KMS-11 (cell line): ENCODE data around the gene PTPRT.

Source experiments
- H2AFZ ChIP-seq: fragments of 200-600 bp; sonication (generic); 2 replicates; pipeline ENCODE4 v1.6.1; 2016; ENCODE audit warnings: antibody characterized with exemption, mixed run types, low read depth
- H3K27ac ChIP-seq: fragments of 200-600 bp; sonication (generic); 2 replicates; pipeline ENCODE4 v1.6.1; 2016; ENCODE audit warnings: mild to moderate bottlenecking, mixed run types
- H3K27me3 ChIP-seq: fragments of 200-600 bp; sonication (generic); 2 replicates; pipeline ENCODE4 v1.6.1; 2017; ENCODE audit warnings: mild to moderate bottlenecking, low read depth, mixed run types, moderate library complexity; ENCODE audit not compliant: insufficient read depth
- H3K36me3 ChIP-seq: fragments of 200-600 bp; sonication (generic); 2 replicates; pipeline ENCODE4 v1.6.1; 2017; ENCODE audit warnings: mild to moderate bottlenecking, mixed run types; ENCODE audit not compliant: insufficient read depth
- H3K4me1 ChIP-seq: fragments of 200-600 bp; sonication (generic); 2 replicates; pipeline ENCODE4 v1.6.1; 2016; ENCODE audit warnings: mild to moderate bottlenecking, low read depth, mixed run types; ENCODE audit not compliant: poor library complexity, severe bottlenecking
- H3K4me2 ChIP-seq: fragments of 200-600 bp; sonication (generic); 2 replicates; pipeline ENCODE4 v1.7.0; 2016; ENCODE audit warnings: mild to moderate bottlenecking, mixed run types
- H3K4me3 ChIP-seq: fragments of 200-600 bp; sonication (generic); IDR thresholded peaks from 2 replicates; pipeline ENCODE4 v1.6.1; 2017; ENCODE audit warnings: low read depth, low read length, mixed read lengths; ENCODE audit not compliant: insufficient read depth
- H3K79me2 ChIP-seq: fragments of 200-600 bp; sonication (generic); 2 replicates; pipeline ENCODE4 v1.6.1; 2016; ENCODE audit warnings: low read depth, mixed run types; ENCODE audit not compliant: insufficient read depth
- H3K9ac ChIP-seq: fragments of 200-600 bp; sonication (generic); 2 replicates; pipeline ENCODE4 v1.6.1; 2016; ENCODE audit warnings: mild to moderate bottlenecking, mixed run types
- H4K20me1 ChIP-seq: fragments of 200-600 bp; sonication (generic); 2 replicates; pipeline ENCODE4 v1.6.1; 2016; ENCODE audit warnings: mild to moderate bottlenecking, mixed run types; ENCODE audit not compliant: insufficient read depth
- TF ChIP-seq, protein P1 (sequence below): fragments of 200-600 bp; sonication (generic); conservative IDR thresholded peaks from 2 replicates; pipeline ENCODE4 v1.6.1; 2017; ENCODE audit warnings: low read depth, mild to moderate bottlenecking, antibody characterized with exemption, low read length, moderate library complexity, mixed read lengths

The PTPRT gene

GRCh38 chr20:42346189-42347170 is 843.2 kb downstream of the PTPRT start:
- no peak overlapping the region for H3K4me2 ChIP-seq
- H2AFZ ChIP-seq: no peak overlapping the region
- no peaks in the 10 kb centered on the region for H3K79me2 ChIP-seq
- no peaks in the 10 kb centered on the region for H3K36me3 ChIP-seq
- H3K4me3 ChIP-seq: no peak overlapping the region
- H4K20me1 ChIP-seq: no peaks in the 10 kb centered on the region
- H3K9ac ChIP-seq: no peak overlapping the region
- H3K4me1 ChIP-seq: no peaks in the 10 kb centered on the region
- H3K27ac ChIP-seq: no peak overlapping the region
- TF ChIP-seq, protein P1, sequence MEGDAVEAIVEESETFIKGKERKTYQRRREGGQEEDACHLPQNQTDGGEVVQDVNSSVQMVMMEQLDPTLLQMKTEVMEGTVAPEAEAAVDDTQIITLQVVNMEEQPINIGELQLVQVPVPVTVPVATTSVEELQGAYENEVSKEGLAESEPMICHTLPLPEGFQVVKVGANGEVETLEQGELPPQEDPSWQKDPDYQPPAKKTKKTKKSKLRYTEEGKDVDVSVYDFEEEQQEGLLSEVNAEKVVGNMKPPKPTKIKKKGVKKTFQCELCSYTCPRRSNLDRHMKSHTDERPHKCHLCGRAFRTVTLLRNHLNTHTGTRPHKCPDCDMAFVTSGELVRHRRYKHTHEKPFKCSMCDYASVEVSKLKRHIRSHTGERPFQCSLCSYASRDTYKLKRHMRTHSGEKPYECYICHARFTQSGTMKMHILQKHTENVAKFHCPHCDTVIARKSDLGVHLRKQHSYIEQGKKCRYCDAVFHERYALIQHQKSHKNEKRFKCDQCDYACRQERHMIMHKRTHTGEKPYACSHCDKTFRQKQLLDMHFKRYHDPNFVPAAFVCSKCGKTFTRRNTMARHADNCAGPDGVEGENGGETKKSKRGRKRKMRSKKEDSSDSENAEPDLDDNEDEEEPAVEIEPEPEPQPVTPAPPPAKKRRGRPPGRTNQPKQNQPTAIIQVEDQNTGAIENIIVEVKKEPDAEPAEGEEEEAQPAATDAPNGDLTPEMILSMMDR: no peak
- H3K27me3 ChIP-seq: no peaks in the 10 kb centered on the region

- Histone ChIP-seq H3K9ac (no peak overlapping the region), H4K20me1 (no peaks in the 10 kb centered on the region), H3K36me3 (no peaks in the 10 kb centered on the region), H3K27ac (no peak overlapping the region), H3K27me3 (no peaks in the 10 kb centered on the region), H2AFZ (no peak overlapping the region), H3K4me1 (no peaks in the 10 kb centered on the region), H3K4me3 (no peak overlapping the region), H3K4me2 (no peak overlapping the region), H3K79me2 (no peaks in the 10 kb centered on the region)
- TF ChIP-seq, protein P1: no peak
These were observed 848.1 kb downstream of the PTPRT start for GRCh38 chr20:42341654-42342053.

GRCh38 chr20:42340368-42340767 is 849.3 kb downstream of the PTPRT start:
- Histone ChIP-seq H3K4me1 (no peaks in the 10 kb centered on the region), H3K79me2 (no peaks in the 10 kb centered on the region), H4K20me1 (no peaks in the 10 kb centered on the region), H3K36me3 (no peaks in the 10 kb centered on the region), H2AFZ (no peak overlapping the region), H3K4me2 (no peak overlapping the region), H3K4me3 (no peak overlapping the region), H3K27me3 (no peaks in the 10 kb centered on the region), H3K27ac (no peak overlapping the region), H3K9ac (no peak overlapping the region)
- TF ChIP-seq, protein P1: no peak

DNA sequence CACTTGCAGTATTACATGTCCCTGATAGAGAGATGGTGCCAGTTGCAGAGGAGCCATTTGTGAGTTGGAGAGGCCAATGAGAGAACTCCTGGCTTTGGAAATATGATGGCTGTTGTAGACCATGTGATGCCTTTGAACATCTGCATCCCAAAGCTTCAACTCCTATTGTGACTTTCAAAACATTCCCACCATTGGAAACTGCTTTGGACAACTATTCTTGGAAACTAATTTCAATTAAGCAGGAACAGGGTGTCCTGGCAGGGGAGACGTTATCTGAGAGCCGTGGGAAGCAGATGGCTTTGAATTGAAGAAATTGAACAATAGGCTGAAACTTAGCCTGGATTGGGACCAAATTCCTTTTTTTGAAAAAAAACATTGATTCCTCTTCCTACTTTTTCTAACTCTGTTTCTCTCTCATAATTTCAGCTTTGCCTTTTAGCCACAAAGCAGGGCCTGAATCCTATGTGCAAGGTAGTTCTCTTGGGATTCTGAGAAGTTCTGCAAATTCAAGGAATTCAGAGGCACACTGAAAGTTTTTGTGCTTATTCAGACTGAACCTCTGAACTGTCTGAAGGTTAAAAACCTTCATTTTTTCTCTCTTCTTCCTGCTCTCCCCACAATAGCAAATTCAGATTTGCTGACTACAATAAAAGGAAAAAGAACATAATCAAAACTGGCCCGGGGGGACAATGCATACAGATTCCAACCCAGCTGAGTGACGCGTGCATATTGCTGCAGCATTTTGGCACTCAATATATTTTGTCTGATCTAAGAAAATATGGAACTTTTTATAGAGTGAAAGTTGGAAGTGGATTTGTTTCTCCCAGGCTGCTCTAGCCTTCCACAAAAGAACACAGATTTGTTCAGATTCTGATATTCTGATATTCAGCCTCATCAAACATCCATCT is 851.2 kb downstream of the PTPRT start:
- H3K4me3 ChIP-seq: no peak overlapping the region
- H3K4me1 ChIP-seq: no peaks in the 10 kb centered on the region
- no peak overlapping the region for H3K9ac ChIP-seq
- H4K20me1 ChIP-seq: no peaks in the 10 kb centered on the region
- H3K79me2 ChIP-seq: no peaks in the 10 kb centered on the region
- no peaks in the 10 kb centered on the region for H3K36me3 ChIP-seq
- no peaks in the 10 kb centered on the region for H3K27me3 ChIP-seq
- no peak overlapping the region for H3K4me2 ChIP-seq
- no peak overlapping the region for H3K27ac ChIP-seq
- TF ChIP-seq, protein P1: no peak
- H2AFZ ChIP-seq: no peak overlapping the region
